ENCODE results near the gene MAML1. TPM values are rescaled to one million over a fixed set of nuclear protein-coding genes. Genes with fewer than 3 reads are reported as not detected.

Gene MAML1
- total and polyA plus RNA-seq, 7 donors = 4.6 to 16.0 (median 11.8) TPM

GRCh38 chr5:179794575-179794974 is 62.0 kb downstream of the MAML1 start:
- ATAC-seq (no peak), DNase-seq (no peak)
- Histone ChIP-seq H3K27ac (no peak overlapping the region), H3K4me1 (peaks cover 16% of the 10 kb centered on the region), H3K4me3 (peak overlapping the region; percentile 74), H3K27me3 (ENCODE audit: insufficient read depth in 3 of 3, low read length in 2 of 3) (no peaks in the 10 kb centered on the region), H3K9me3 (no peaks in the 10 kb centered on the region), H3K36me3 (ENCODE audit: insufficient read depth in 1 of 2, low read depth in 1 of 2) (peaks cover 3 to 34% of the 10 kb centered on the region in 2 donors)
- no peak for TF ChIP-seq CTCF (IDR thresholded peaks at IDR 0.05)
- 88 to 100% (median 94%) methylated on average over 3 of the region's 3 CpGs for WGBS, 3 donors
- intact Hi-C loops (cut with DNase I) = no loop called here

GRCh38 chr5:179795049-179795862 is 62.6 kb downstream of the MAML1 start:
- H3K9me3 ChIP-seq = no peaks in the 10 kb centered on the region
- H3K27ac ChIP-seq = peak overlapping the region; percentile 78
- TF ChIP-seq CTCF (IDR thresholded peaks at IDR 0.05) = no peak
- peaks cover 3 to 41% of the 10 kb centered on the region in 2 donors for H3K36me3 ChIP-seq (ENCODE audit: insufficient read depth in 1 of 2, low read depth in 1 of 2)
- peaks cover 16% of the 10 kb centered on the region for H3K4me1 ChIP-seq
- intact Hi-C loops (cut with DNase I) = no loop called here
- peak in 3 of 4 donors; percentile 6 to 16 (median 9) for ATAC-seq
- WGBS, 3 donors = 10 to 11% (median 10%) methylated on average over 28 to 53 of the region's 53 CpGs
- no peak for DNase-seq
- H3K27me3 ChIP-seq (ENCODE audit: insufficient read depth in 3 of 3, low read length in 2 of 3) = no peaks in the 10 kb centered on the region
- H3K4me3 ChIP-seq = peak overlapping the region; percentile 74

GRCh38 chr5:179795863-179796833 is 63.5 kb downstream of the MAML1 start:
- DNase-seq (peak; percentile 86 to 90), ATAC-seq (peak; percentile 80 to 86 (median 85))
- no peaks in the 10 kb centered on the region for H3K9me3 ChIP-seq
- peak overlapping the region; percentile 78 for H3K27ac ChIP-seq
- no peaks in the 10 kb centered on the region for H3K27me3 ChIP-seq (ENCODE audit: insufficient read depth in 3 of 3, low read length in 2 of 3)
- H3K4me1 ChIP-seq = peaks cover 16% of the 10 kb centered on the region
- H3K4me3 ChIP-seq = peak overlapping the region; percentile 74
- intact Hi-C loops (cut with DNase I) = loop anchor here in 1 of 2 donors (2.0 kb wide), 1 partner anchor 33 kb away; no protein-coding TSS in a partner anchor
- WGBS, 3 donors = 3 to 5% (median 4%) methylated on average over 56 to 113 of the region's 113 CpGs
- H3K36me3 ChIP-seq (ENCODE audit: insufficient read depth in 1 of 2, low read depth in 1 of 2) = peaks cover 3 to 49% of the 10 kb centered on the region in 2 donors
- peak; percentile 87 for TF ChIP-seq CTCF (IDR thresholded peaks at IDR 0.05)

GRCh38 chr5:179796877-179797608 is 64.4 kb downstream of the MAML1 start:
- no peak for DNase-seq
- no peak for TF ChIP-seq CTCF (IDR thresholded peaks at IDR 0.05)
- Histone ChIP-seq H3K4me1 (peaks cover 17% of the 10 kb centered on the region), H3K4me3 (peak overlapping the region; percentile 74), H3K27me3 (ENCODE audit: insufficient read depth in 3 of 3, low read length in 2 of 3) (no peaks in the 10 kb centered on the region), H3K9me3 (no peaks in the 10 kb centered on the region), H3K27ac (peak overlapping the region; percentile 78), H3K36me3 (ENCODE audit: insufficient read depth in 1 of 2, low read depth in 1 of 2) (peaks cover 3 to 52% of the 10 kb centered on the region in 2 donors)
- ATAC-seq = no peak
- intact Hi-C loops (cut with DNase I) = loop anchor here in 1 of 2 donors (2.0 kb wide), 1 partner anchor 34 kb away; no protein-coding TSS in a partner anchor
- 85 to 90% (median 89%) methylated on average over 21 of the region's 21 CpGs for WGBS, 3 donors
